Lower lobe of right lung (tissue), 2 donors: ENCODE results near the gene KDM2A. TPM values are rescaled to one million over a fixed set of nuclear protein-coding genes. Genes with fewer than 3 reads are reported as not detected.
A peak's percentile ranks its signal among the peaks of the same experiment; 100 is the strongest.

Experiments
- ATAC-seq, 2 donors: fragments of 200-7000 bp; cut with Tn5 transposase; one replicate each; pipeline ENCODE4 v1.9.1; 2020 to 2022; ENCODE audit warnings: mild to moderate bottlenecking in 2 of 2, moderate library complexity in 2 of 2
- DNase-seq: peaks from one replicate; pipeline ENCODE4 v3.0.0-alpha.2; 2020
- H3K27ac ChIP-seq: fragments of 200-600 bp; one replicate; pipeline ENCODE4 v1.8.0; 2022
- H3K27me3 ChIP-seq: fragments of 200-600 bp; one replicate; pipeline ENCODE4 v1.8.0; 2022; ENCODE audit warnings: low read depth
- H3K36me3 ChIP-seq: fragments of 200-600 bp; one replicate; pipeline ENCODE4 v1.8.0; 2022; ENCODE audit warnings: mild to moderate bottlenecking
- H3K4me1 ChIP-seq: fragments of 200-600 bp; one replicate; pipeline ENCODE4 v1.8.0; 2022
- H3K4me3 ChIP-seq: fragments of 200-600 bp; one replicate; pipeline ENCODE4 v1.8.0; 2022; ENCODE audit warnings: mild to moderate bottlenecking
- H3K9me3 ChIP-seq: fragments of 200-600 bp; one replicate; pipeline ENCODE4 v1.8.0; 2022
- CTCF ChIP-seq: fragments of 200-600 bp; IDR thresholded peaks from one replicate; pipeline ENCODE4 v1.8.0; 2022; ENCODE audit warnings: antibody characterized with exemption, mild to moderate bottlenecking
- intact Hi-C: fragments of 100-400 bp; cut with DNase I; formaldehyde crosslinking; loops from one replicate; pipeline ENCODE4 v1.11.0; 2022
- total RNA-seq: library from RNA; stranded (reverse); fragmentation: NEBNext Ultra II Directional; extraction: Animal tissue kit (Norgen Biotek cat#: 25700); gene quantifications from one replicate; pipeline ENCODE4 v1.2.1, GENCODE V29; 2021
- donor health status: DM: no; HTN: yes; CAD: no; lungs with severe emphysema.

KDM2A gene
- total RNA-seq, 1 donor from 2014 or later, result 80.5 TPM

GRCh38 chr11:67253872-67254624 lies 135.0 kb downstream of the KDM2A start:
- ATAC-seq, result peak in 1 of 2 donors; percentile 4
- no peak overlapping the region for H3K27ac ChIP-seq
- peaks cover 85% of the 10 kb centered on the region for H3K36me3 ChIP-seq
- H3K4me3 ChIP-seq, result no peak overlapping the region
- H3K9me3 ChIP-seq, result no peaks in the 10 kb centered on the region
- peaks cover 16% of the 10 kb centered on the region for H3K4me1 ChIP-seq
- H3K27me3 ChIP-seq, result no peaks in the 10 kb centered on the region
- intact Hi-C loops, result no loop called here
- TF ChIP-seq CTCF, result no peak
- no peak for DNase-seq

GRCh38 chr11:67254798-67255197 lies 135.7 kb downstream of the KDM2A start:
- Histone ChIP-seq H3K36me3 (peaks cover 77% of the 10 kb centered on the region), H3K4me3 (no peak overlapping the region), H3K9me3 (no peaks in the 10 kb centered on the region), H3K4me1 (peaks cover 16% of the 10 kb centered on the region), H3K27ac (no peak overlapping the region), H3K27me3 (no peaks in the 10 kb centered on the region)
- no peak for ATAC-seq
- TF ChIP-seq CTCF, result no peak
- DNase-seq, result no peak
- intact Hi-C loops, result no loop called here

DNA sequence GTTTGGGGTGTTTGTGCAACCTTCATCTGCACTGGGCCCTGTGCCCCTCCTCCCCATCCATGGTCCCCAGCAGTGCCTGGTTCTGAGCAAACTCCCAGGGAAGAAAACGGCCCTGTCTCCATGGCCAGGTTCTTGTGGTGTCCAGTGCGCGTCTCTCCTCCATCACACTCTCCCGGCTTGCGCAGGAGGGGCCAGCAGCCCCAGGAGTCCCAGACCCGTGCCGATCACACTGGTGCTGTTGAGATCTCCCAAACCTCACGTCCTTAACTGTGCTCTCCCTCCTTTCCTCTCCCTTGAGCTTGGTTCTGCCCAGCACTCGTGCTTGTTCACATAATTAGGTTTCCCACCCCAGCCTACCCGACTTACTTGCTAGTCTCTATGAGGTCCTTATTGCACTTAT lies 136.3 kb downstream of the KDM2A start:
- Histone ChIP-seq H3K27ac (no peak overlapping the region), H3K4me3 (no peak overlapping the region), H3K36me3 (peaks cover 72% of the 10 kb centered on the region), H3K4me1 (peaks cover 16% of the 10 kb centered on the region), H3K27me3 (no peaks in the 10 kb centered on the region), H3K9me3 (no peaks in the 10 kb centered on the region)
- DNase-seq (no peak), ATAC-seq (no peak)
- intact Hi-C loops, result no loop called here
- no peak for TF ChIP-seq CTCF

GRCh38 chr11:67255864-67256263 lies 136.8 kb downstream of the KDM2A start:
- no peak for DNase-seq
- Histone ChIP-seq H3K27ac (no peak overlapping the region), H3K4me1 (peaks cover 16% of the 10 kb centered on the region), H3K27me3 (no peaks in the 10 kb centered on the region), H3K4me3 (no peak overlapping the region), H3K36me3 (peaks cover 66% of the 10 kb centered on the region), H3K9me3 (no peaks in the 10 kb centered on the region)
- TF ChIP-seq CTCF, result no peak
- ATAC-seq, result peak in 1 of 2 donors; percentile 3
- intact Hi-C loops, result no loop called here

GRCh38 chr11:67256477-67257135 lies 137.5 kb downstream of the KDM2A start:
- Histone ChIP-seq H3K27me3 (no peaks in the 10 kb centered on the region), H3K4me1 (peaks cover 23% of the 10 kb centered on the region), H3K27ac (no peak overlapping the region), H3K36me3 (peaks cover 59% of the 10 kb centered on the region), H3K9me3 (no peaks in the 10 kb centered on the region), H3K4me3 (no peak overlapping the region)
- DNase-seq (no peak), ATAC-seq (no peak)
- intact Hi-C loops, result no loop called here
- TF ChIP-seq CTCF, result no peak
